ENCODE data around the gene RAPGEF1. TPM values are rescaled to one million over a fixed set of nuclear protein-coding genes. Genes with fewer than 3 reads are reported as not detected.
"Not testable (repeated sequence)": the region's sequence is repeated elsewhere in the genome, so short reads cannot be mapped to it uniquely, and the experiment has no call there.

Gene RAPGEF1
- total and polyA plus RNA-seq, 2 donors (not counting 3 experiments of a cell fraction or from before 2014, with no cell fraction given): 50.0 to 124 TPM

- no peaks in the 10 kb centered on the region for H3K9me1 ChIP-seq (replicated peaks; ENCODE audit: control insufficient read depth, extremely low read depth, insufficient read depth, low read length)
- TF ChIP-seq MYC (IDR thresholded peaks at IDR 0.05; ENCODE audit: low read depth, low read length) (no peak), FOS (IDR thresholded peaks at IDR 0.05; ENCODE audit: borderline replicate concordance, insufficient read depth, low read length) (no peak), EZH2 (IDR thresholded peaks at IDR 0.05; ENCODE audit: borderline replicate concordance, low read depth, low read length, severe bottlenecking) (no peak), CTCF (IDR thresholded peaks at IDR 0.05; ENCODE audit: extremely low read depth in 1 of 2, insufficient read depth in 1 of 2, low read depth in 1 of 2, low read length in 2 of 2) (no peak), GATA2 (IDR thresholded peaks at IDR 0.05; ENCODE audit: insufficient read depth, insufficient read length, low read depth, low read length) (no peak), MAX (IDR thresholded peaks at IDR 0.05; ENCODE audit: insufficient read depth, insufficient read length) (no peak)
- ChIA-PET CTCF (no interaction called here), POLR2A (no interaction called here)
- no TSS peak for BruUV-seq (replicated peaks)
- no peaks in the 10 kb centered on the region for H3K4me1 ChIP-seq (ENCODE audit: control insufficient read depth, extremely low read depth, insufficient read depth, low read length)
- no peak overlapping the region for H3K4me3 ChIP-seq (replicated peaks in 1 of 3; ENCODE audit: insufficient read depth in 1 of 3, low read depth in 1 of 3, low read length in 3 of 3)
- no peak overlapping the region for H2AFZ ChIP-seq (ENCODE audit: low read depth, low read length)
- intact Hi-C loops (cut with micrococcal nuclease) (no loop called here), dilution Hi-C loops (cut with MboI; ENCODE audit: extremely low pct_ligation_motif_present, low sequenced_read_pairs) (no loop called here)
- no peak overlapping the region for H3K9ac ChIP-seq (replicated peaks; ENCODE audit: extremely low read depth, insufficient read depth, low read length)
- H3K4me2 ChIP-seq (ENCODE audit: insufficient read depth, low read length): no peak overlapping the region
- H3K27ac ChIP-seq (ENCODE audit: insufficient read depth, low read depth, low read length): no peak overlapping the region
- no peaks in the 10 kb centered on the region for H3K9me3 ChIP-seq (replicated peaks; ENCODE audit: control insufficient read depth, insufficient read depth, low read length)
- H4K20me1 ChIP-seq (replicated peaks; ENCODE audit: control insufficient read depth, extremely low read depth, insufficient read depth, low read length): no peaks in the 10 kb centered on the region
- no peaks in the 10 kb centered on the region for H3K36me3 ChIP-seq (ENCODE audit: control insufficient read depth in 2 of 2, extremely low read depth in 1 of 2, insufficient read depth in 2 of 2, low read length in 2 of 2)
- H3K79me2 ChIP-seq (ENCODE audit: control insufficient read depth, insufficient read depth, low read length): no peaks in the 10 kb centered on the region
- DNase-seq (ENCODE audit: low read depth, low spot score) (no peak), FAIRE-seq (no peak)
- H3K27me3 ChIP-seq (ENCODE audit: control insufficient read depth in 2 of 2, insufficient read depth in 2 of 2, low read length in 2 of 2): peaks cover 21 to 27% of the 10 kb centered on the region in 2 experiments
Measured at GRCh38 chr9:131552030-131552429, 187.8 kb downstream of the RAPGEF1 start.

- FAIRE-seq; BruUV-seq (replicated peaks); H3K4me3 ChIP-seq (replicated peaks in 1 of 3; ENCODE audit: insufficient read depth in 1 of 3, low read depth in 1 of 3, low read length in 3 of 3); CTCF ChIA-PET; H3K27ac ChIP-seq (ENCODE audit: insufficient read depth, low read depth, low read length); H3K79me2 ChIP-seq (ENCODE audit: control insufficient read depth, insufficient read depth, low read length); H3K9ac ChIP-seq (replicated peaks; ENCODE audit: extremely low read depth, insufficient read depth, low read length); DNase-seq (ENCODE audit: low read depth, low spot score); H3K36me3 ChIP-seq (ENCODE audit: control insufficient read depth in 2 of 2, extremely low read depth in 1 of 2, insufficient read depth in 2 of 2, low read length in 2 of 2); intact Hi-C loops (cut with micrococcal nuclease); POLR2A ChIA-PET; H3K4me1 ChIP-seq (ENCODE audit: control insufficient read depth, extremely low read depth, insufficient read depth, low read length); H3K9me1 ChIP-seq (replicated peaks; ENCODE audit: control insufficient read depth, extremely low read depth, insufficient read depth, low read length); H3K4me2 ChIP-seq (ENCODE audit: insufficient read depth, low read length); dilution Hi-C loops (cut with MboI; ENCODE audit: extremely low pct_ligation_motif_present, low sequenced_read_pairs); H3K9me3 ChIP-seq (replicated peaks; ENCODE audit: control insufficient read depth, insufficient read depth, low read length); H4K20me1 ChIP-seq (replicated peaks; ENCODE audit: control insufficient read depth, extremely low read depth, insufficient read depth, low read length); H2AFZ ChIP-seq (ENCODE audit: low read depth, low read length): not testable (repeated sequence)
- peaks cover 30 to 35% of the 10 kb centered on the region in 2 experiments for H3K27me3 ChIP-seq (ENCODE audit: control insufficient read depth in 2 of 2, insufficient read depth in 2 of 2, low read length in 2 of 2)
Measured at GRCh38 chr9:131550465-131550864, 189.4 kb downstream of the RAPGEF1 start.

GRCh38 chr9:131549186-131549585 lies 190.7 kb downstream of the RAPGEF1 start:
- H3K79me2 ChIP-seq (ENCODE audit: control insufficient read depth, insufficient read depth, low read length); H3K4me2 ChIP-seq (ENCODE audit: insufficient read depth, low read length); H3K4me1 ChIP-seq (ENCODE audit: control insufficient read depth, extremely low read depth, insufficient read depth, low read length); H4K20me1 ChIP-seq (replicated peaks; ENCODE audit: control insufficient read depth, extremely low read depth, insufficient read depth, low read length); H3K9me3 ChIP-seq (replicated peaks; ENCODE audit: control insufficient read depth, insufficient read depth, low read length); H3K4me3 ChIP-seq (replicated peaks in 1 of 3; ENCODE audit: insufficient read depth in 1 of 3, low read depth in 1 of 3, low read length in 3 of 3); H3K9ac ChIP-seq (replicated peaks; ENCODE audit: extremely low read depth, insufficient read depth, low read length); H2AFZ ChIP-seq (ENCODE audit: low read depth, low read length); dilution Hi-C loops (cut with MboI; ENCODE audit: extremely low pct_ligation_motif_present, low sequenced_read_pairs); intact Hi-C loops (cut with micrococcal nuclease); BruUV-seq (replicated peaks); DNase-seq (ENCODE audit: low read depth, low spot score); H3K27ac ChIP-seq (ENCODE audit: insufficient read depth, low read depth, low read length); FAIRE-seq; CTCF ChIA-PET; H3K36me3 ChIP-seq (ENCODE audit: control insufficient read depth in 2 of 2, extremely low read depth in 1 of 2, insufficient read depth in 2 of 2, low read length in 2 of 2); POLR2A ChIA-PET; H3K9me1 ChIP-seq (replicated peaks; ENCODE audit: control insufficient read depth, extremely low read depth, insufficient read depth, low read length): not testable (repeated sequence)
- H3K27me3 ChIP-seq (ENCODE audit: control insufficient read depth in 2 of 2, insufficient read depth in 2 of 2, low read length in 2 of 2): peaks cover 34 to 39% of the 10 kb centered on the region in 2 experiments
